Astrocyte (in vitro differentiated cells and primary cell): Measurements from ENCODE around the gene CACNB1.

Experiments
- CTCF ChIP-seq: IDR thresholded peaks from 2 replicates; pipeline ENCODE4 v1.5.1; 2011; ENCODE audit warnings: low read depth, mild to moderate bottlenecking, inconsistent platforms, low read length, moderate library complexity; ENCODE audit not compliant: insufficient read depth
- EZH2 ChIP-seq: IDR thresholded peaks from 2 replicates; pipeline ENCODE4 v1.6.1; 2012; ENCODE audit warnings: mild to moderate bottlenecking, low read length, inconsistent platforms; ENCODE audit not compliant: insufficient read depth

- TF ChIP-seq EZH2 (no peak), CTCF (no peak)
Measured at GRCh38 chr17:39139161-39139511, 58.3 kb downstream of the CACNB1 start.
